HG03025 (cell line): Measurements from ENCODE around the gene PSMG4.

Source experiments
- ATAC-seq: cut with Tn5 transposase; IDR thresholded peaks from one replicate; pipeline ENCODE4 v1.9.1; 2021; ENCODE audit warnings: mild to moderate bottlenecking, moderate library complexity; ENCODE audit not compliant: unreplicated experiment, low FRiP score

Gene PSMG4

DNA sequence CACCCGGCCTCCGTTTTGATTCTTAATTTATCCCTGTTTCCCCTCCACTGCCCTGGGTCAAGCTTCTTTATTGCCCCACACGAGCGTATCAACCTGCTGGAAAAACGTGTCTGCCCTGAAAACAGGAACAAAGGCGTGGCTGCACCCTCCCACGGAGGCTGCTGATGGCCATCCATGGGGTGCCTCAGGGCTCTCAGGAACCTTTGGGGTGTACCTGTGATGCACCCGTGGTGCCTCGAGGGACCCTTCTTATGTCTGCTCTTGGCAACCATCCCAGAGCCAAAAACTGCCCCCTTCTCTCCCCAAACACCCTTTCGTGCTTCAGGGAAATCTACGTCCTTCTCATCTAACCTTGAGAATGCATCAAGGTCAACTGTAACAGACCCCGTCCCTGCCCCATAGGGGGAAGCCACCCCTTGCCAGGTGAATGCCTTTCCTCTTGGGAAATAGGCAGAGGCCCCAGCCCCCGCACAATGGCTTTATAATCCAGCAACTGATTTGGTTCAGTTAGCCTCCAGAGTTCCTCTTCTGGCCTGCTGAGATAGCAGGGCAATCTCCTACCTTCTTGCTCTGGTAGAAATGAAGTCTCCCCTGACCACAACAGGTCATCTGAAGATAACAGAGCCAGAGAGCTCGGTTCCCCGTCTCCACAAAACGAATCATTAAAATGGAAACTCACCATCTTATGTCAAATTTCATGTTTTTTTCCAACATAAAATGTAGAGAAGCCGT, 29.4 kb downstream of the PSMG4 start:
- no peak for ATAC-seq

DNA sequence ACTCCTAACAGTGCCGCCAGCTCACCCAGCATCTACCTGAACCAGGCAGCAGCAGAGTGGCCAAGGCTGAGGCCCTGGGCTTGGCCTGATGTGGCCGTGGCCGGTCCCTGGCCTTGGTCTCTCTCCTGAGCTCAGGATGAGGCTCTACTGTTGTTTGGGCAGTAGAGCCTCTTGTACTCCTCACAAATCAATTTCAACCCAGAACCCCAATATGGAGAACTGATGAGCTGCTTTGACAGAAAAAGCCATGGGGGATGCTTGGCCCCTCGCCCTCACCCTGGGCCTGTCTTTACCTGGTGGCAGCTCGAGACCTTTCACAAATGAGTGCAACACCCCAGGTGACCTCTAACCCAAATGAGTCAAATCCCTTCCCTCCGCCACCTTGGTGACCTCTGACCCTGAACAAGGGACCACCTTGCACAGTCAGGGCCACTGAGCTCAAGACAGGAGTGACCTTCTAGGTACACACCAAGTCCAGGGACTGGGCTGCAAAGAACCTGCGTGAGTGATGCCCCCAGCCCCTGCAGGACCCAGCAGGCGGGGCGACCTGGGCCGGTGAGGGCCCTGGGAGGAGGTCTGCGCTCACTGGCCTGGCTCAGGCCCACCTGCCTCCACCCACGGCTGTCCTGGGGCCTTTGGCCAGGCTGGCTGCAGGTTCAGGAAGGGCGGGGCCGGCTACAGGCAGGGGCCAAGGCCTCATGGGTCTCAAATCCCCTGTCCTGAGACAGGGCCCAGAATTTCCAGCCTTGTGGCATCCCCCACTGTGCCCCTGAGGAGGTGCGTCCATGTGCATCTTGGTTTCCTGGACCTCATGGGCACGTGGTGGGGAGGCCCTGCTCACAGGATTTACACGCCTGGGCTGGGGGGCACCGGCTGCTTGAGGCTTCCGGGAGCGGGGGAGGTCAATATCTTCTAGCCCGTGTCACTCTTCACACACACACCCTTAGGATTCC, 30.2 kb downstream of the PSMG4 start:
- ATAC-seq = no peak

DNA sequence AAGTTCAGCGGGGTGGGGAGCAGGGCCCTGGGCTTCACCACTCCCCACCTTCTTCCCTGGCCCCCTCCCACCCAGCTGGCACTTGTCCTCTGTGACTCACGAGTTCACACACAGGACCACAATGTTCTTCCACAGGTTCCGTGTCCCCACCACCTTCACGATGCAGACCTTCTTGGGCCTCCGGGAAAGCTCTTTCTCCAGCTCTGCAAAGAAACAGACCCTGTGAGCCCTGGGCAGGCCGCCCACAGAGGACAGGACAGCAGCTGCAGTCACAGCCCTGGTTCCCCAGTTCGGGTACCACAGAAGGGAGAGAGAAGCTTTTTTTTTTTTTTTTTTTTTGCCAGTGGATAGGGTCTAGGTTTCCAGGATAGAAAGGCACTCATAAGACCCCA, 30.9 kb downstream of the PSMG4 start:
- no peak for ATAC-seq

DNA sequence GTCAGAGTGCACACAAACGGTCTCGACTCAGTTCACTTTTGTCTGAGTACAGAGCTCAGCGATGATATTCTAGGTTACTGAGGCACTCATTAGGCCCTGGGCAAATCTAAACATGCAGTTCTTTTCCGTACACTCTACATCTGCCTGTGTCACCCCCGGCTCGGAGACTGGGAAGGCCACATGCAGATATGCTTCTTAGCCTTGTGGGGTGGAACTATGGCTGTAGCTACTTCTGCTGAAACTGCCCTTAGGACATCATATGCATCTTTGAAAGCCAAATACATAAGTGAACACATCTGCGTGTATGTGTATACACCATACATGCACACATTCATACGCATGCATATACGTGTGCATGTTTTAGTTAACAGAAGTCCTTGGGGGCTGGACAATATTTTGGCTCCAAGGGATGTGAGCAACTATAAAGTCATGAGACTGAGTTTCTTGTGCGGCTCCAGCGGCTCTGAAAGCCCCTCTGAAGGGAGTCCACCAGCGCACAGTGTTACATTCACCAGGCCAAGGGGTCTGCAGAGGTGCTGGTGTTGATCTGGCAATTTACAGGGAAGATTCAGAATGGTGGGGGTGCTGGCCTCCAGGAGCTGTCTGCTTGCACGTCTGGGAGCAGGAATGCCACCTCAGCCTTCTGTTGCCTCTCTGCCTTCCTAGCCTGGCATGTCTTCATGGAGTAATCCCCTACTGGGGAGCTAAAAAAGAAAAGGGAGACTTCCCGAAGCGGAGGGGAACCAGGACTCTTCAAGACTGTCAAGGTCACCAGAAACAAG, 31.6 kb downstream of the PSMG4 start:
- no peak for ATAC-seq

DNA sequence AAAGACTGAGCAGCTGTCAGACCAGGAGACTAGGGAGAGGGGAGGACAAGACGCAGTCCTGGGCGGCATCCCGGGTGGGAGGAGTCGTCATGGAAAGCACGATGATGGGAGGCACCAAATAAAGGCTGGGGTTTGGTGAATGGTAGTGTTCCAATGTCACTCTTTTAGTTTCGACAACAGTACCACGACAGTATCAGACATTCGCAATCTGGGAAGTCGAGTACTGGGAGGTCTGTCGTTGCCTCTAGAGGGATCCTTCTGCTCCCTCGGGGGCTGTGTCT, 32.1 kb downstream of the PSMG4 start:
- ATAC-seq = no peak

DNA sequence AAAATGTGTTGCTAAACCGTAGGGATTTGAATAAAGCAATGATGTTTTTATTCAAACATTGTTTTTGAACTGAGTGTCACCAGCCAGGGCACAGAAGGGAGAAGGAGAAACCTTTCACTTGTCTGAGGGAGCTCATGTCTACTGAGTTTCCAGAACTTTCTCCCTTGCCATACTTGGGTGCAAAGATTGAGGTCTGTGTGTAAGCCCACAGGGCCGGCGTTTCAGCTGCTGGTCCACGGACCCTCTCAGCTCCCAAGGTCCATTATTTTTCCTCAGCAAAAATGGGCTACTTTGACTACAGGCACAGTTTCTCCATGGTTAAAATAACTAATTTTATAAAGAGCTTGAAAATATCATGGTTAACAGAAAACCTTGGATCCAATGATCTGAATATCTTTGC, 32.6 kb downstream of the PSMG4 start:
- ATAC-seq = no peak

DNA sequence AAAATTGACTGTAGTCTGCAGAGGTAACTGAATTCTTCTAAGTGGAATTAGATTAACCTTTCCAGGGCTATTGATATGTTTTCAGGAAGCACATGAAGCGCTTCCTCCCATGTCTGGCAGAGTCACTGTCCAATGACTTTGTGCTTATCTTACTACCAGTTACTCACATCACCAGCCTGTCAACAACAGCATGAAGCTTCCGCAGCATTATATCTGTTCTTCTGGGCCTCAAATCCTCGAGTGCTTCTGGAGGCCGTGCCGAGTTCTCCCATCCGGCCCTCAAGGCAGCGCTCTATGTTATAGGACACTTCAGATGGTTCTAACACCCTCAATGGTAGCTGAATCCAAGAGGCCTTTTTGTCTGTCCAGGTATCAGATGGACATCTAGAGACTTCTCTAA, 33.2 kb downstream of the PSMG4 start:
- ATAC-seq = no peak

DNA sequence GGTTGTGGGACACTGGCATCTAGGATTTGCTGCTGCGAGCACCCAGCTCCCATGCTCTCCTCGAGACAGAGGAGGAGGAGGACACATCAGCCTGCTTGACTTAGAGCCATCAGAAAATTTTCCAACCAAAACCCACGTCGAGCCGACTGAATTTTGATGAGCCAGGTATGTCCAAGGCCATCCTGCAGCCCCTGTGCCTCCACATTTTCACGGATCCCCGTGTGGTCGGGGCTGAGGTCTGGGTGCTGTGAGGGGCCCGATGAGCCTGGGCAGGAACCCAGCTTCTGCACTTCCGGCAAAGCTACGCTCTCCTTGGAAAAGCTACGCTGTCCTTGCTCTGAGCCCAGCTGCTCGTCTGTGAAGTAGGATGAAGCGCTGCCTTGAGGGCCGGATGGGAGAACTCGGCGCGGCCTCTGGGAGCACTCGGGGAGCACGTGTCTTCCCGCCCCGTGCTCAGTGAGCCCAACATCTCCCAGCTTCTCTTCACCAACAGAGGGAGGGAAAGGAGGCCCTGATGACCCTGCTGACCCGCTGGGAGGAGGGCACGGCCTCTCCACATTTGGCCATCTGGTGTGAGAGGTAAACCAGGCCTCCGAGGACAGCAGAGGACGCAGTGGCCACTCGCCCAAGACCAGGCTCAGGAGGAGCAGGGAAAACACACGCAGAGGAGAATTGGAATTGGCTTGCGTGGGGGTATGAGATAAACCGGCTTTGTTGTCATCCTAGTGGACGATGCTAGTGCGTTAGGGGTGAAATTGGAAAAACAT, 33.9 kb downstream of the PSMG4 start:
- no peak for ATAC-seq

DNA sequence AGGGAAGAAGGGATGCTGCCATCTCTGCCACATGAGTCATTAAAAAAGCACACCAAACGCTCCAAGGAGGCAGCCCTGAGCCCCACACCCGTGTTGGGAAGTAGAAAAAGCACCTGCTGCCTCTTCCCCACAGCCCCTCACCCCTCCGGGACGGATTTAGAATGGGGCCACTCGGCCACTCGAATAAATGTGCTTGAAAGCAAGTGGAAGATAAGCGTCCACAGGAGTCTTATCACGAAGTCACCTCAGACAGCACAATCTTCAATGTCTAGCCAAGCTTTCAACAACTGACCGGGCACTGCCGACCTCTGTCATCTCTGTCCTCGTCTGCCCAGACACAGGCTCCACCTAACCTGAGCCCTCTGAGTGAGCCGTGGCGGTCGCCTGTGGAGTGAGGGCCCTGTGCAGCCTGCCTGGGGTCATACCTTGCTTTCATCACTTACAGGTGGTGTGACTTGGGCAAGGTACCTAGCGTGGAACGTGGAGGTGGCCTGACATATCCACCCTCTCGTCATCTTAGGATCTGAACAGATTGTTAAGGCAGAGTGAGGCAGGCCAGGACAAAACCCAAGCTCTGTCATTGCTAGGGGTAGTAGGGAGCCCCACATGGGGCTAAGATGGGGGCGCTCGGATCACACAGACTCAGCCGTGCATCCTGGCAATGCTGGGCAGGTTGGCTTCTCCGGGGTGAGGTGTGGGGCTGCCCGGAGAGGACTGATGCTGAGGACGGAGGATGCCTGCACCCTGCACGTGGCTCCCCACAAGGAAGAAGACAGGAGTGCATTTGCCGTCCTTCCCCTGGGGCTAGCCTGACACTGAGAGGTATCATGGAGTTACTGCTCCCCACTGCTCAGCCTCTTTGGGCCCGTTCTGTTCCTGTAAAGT, 34.8 kb downstream of the PSMG4 start:
- no peak for ATAC-seq

DNA sequence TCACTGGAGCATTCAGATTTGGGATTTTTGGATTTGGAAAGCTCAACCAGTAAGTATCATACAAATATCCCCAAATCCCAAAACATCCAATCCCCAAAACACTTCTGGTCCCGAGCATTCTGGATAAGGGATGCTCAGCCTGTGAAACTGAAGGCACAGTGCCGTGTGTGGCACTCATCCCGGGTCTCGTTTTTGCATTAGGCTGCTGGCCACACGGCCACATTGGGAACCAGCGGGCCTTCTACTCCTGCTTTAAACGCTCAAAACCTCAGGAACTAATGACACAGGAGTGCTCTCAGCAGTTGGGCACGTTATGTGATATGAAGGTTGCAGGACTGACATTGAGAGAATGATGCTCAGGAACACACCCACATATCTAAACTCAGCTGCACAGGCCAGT, 35.6 kb downstream of the PSMG4 start:
- ATAC-seq = no peak

DNA sequence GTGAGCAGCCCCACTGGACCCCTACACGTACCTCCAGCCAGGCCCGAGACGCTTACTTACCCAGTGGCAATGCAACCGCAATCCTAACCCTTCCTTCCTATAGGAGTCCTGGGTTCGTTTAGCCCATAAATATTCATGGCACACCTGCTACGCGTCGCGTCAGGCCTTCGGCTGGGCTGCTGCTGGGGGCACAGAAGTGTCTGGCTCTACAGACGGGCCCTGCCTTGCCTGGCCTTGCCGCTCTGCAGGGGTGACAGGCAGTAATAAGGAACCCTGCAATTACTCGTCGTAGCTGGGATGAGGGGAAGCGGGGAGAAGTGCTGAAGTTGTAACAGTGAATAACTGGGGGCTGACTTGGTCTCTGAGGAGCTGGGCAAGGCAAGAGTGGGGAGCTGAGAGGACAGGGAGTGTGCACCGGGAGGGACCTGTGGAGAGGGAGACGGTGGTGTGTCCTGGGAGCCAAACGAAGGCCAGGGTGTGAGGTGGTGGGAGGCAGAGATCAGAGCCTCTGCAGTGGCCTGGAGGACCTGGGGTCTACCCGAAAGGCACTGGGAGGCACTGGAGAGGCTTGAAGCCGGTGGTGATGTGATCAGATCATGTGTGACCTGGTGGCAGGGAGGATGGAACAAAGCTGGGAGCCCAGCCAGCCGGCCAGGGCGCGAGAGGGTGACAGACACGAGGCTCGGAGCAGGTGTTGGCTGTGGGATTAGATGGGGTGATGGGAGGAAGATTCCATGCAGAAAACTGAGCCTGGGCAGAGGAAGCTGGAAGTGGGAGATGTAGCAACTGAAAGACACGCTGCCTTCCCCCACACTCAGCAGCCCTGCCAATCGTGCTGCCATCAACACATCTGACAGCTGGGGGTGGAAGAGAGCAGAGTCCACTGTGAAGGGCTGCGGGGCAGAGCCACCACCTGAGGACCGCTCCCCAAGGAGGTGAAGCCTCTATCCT, 36.4 kb downstream of the PSMG4 start:
- ATAC-seq = no peak

DNA sequence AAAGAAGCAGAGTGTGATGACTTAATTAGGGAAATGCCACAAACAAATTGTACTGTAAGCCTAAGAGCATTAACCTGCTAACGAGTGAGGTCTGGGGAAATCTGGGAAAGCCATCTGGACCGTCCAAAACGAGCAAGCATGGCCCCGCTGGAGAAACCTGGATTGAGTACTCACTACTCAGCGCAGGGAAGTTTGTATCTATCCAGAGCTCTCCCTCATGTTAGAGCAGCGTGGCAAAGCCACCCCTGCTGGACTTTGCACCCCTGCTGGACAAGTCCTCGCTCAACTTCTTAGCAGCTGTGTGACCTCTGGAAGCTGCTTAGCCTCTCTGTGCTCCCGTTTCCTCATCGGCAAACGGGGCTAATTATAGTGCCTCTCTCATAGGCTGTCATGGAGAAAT, 37.3 kb downstream of the PSMG4 start:
- ATAC-seq = no peak

DNA sequence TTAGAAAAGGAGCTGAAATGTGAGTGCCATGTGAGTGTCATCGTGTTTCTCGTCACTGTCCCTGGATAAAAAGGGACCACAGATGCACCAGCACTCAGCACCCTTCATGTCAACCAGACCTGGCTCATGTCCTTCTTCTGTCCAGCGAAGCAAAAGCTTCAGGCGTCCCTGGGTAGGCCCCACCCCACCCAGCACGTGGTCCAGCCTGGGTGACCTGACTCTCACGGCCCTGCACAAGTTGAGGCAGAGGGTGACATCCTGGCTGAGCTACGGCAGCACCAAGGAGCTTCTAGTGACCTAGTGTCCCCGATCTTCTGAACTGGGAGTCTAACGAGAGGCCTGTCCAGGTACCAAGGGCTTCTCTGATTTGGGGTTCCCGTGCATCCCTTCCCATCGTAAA, 37.8 kb downstream of the PSMG4 start:
- no peak for ATAC-seq

DNA sequence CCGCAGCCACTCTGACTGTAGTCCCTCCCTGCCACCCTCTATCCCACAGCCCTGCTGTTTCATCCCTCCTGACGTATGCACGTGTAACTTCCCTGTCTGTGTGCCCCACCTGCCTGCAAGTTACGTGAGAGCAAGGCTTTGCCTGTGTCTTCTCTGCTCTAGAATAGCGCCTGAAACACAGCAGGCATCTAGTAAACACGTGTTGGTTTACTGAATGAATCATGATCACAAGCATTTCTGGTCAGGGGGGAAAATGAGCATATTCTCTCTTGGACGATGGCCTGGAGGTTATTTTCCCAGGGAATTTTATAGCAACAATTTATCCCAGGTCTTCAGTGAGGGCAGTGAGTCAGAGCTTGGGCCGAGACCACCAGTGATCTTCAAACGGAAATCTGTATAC, 38.3 kb downstream of the PSMG4 start:
- ATAC-seq = no peak

DNA sequence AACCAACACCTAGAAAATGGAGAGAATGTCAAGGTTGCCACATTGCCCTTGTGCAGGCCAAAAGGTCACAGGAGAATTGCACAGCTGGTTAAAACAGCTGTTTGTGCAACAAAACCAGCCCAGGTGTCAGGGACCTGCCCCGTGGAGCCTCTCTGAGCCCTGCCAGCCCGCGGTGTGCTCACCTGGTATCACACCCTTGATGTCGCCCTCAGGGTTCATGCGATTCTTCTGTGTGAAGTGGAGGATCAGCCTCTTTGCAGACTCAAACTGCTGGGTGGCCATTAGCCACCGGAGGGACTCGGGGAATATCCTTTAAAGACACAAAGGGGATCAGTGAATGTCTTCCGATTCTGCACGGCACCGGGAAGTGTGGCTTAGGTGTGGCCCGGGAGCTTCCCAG, 39.2 kb downstream of the PSMG4 start:
- ATAC-seq = no peak

DNA sequence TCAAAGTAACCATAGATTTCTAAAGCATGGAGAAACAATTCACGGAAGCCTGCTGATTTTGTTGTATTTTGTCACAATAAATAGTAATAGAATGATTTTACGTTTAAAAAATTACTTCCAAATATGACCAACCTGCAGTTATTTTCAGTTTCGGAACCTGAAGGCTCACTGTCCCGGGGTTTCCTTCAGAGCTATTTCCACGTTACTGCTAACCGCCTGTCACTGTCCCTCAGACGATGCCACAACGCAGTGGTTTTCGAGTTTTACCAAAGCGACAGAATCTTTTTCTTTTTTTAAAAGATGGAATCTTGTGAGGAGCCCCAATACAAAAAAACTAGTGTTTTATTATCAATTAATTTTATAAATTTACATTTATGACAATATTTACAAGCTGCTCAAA, 40.5 kb downstream of the PSMG4 start:
- ATAC-seq = no peak

DNA sequence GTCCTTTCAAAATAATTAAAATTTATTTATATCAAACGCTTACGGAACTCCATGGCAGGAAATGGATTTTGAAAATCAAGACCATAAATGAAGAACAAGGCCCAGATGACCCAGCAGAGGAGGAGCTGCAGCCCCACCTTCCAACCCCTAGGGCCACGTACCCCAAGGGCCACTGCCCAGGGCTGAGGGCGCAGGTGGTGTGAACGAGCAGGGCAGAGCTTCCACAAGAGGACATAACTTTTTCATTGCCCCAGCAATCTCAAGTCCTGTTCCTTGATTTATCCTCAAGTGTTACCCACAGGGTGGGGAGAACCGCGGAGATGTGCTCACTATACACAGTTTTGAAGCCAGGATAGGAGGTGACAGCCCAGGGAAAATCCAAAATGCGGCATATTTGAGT, 42.8 kb downstream of the PSMG4 start:
- ATAC-seq = no peak

DNA sequence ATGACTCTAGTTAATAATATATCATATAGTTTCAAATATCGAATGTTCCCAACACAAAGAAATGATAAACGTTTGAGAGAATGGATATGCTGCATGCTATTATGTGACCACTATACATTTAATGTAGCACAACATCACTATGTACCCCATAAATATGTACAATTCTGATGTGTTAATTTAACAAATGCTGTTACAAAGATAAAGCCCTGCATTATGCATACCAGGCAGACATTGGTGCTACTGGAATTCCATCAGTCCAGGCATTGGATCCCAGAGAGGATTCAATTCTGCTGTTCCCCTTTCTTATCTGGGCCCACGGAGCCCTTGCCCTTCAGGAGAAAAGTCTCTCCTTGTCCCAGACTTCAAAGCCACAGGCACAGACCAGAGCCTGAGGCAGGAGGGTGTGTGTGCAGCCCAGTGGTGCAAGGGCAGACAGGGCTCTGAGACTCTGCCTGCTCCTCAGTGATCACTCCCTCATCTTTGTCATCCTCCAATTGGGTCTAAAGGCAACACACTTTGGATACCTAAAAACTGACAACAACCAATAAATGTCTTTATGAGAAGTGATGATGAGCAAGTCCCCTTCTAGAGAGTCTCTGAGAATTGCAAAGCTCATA, 45.2 kb downstream of the PSMG4 start:
- no peak for ATAC-seq
